MM.1S (cell line): ENCODE measurements around the gene TLE5.

ENCODE experiments used
- DNase-seq: peaks from one replicate; pipeline ENCODE4 v3.0.0-alpha.2; 2015
- H2AFZ ChIP-seq: fragments of 300-600 bp; sonication (generic); 2 replicates; pipeline ENCODE4 v1.6.0; 2016; ENCODE audit warnings: antibody characterized with exemption, low read length
- H3F3A ChIP-seq: fragments of 300-600 bp; sonication (generic); 2 replicates; pipeline ENCODE4 v1.6.1; 2016; ENCODE audit warnings: mild to moderate bottlenecking, antibody characterized with exemption, low read length, moderate library complexity, mixed read lengths; ENCODE audit not compliant: insufficient read depth
- H3K27ac ChIP-seq: fragments of 300-600 bp; sonication (generic); 2 replicates; pipeline ENCODE4 v1.5.1; 2016; ENCODE audit warnings: mild to moderate bottlenecking, low read length
- H3K27me3 ChIP-seq: fragments of 300-600 bp; sonication (generic); replicated peaks from 2 replicates; pipeline ENCODE4 v1.6.0; 2016; ENCODE audit warnings: low read length; ENCODE audit not compliant: insufficient read depth
- H3K36me3 ChIP-seq: fragments of 300-600 bp; sonication (generic); replicated peaks from 2 replicates; pipeline ENCODE4 v1.6.1; 2016; ENCODE audit warnings: mild to moderate bottlenecking, low read length, mixed read lengths; ENCODE audit not compliant: insufficient read depth
- H3K4me1 ChIP-seq: fragments of 300-600 bp; sonication (generic); 2 replicates; pipeline ENCODE4 v1.6.1; 2016; ENCODE audit warnings: low read length, mixed read lengths
- H3K4me2 ChIP-seq: fragments of 300-600 bp; sonication (generic); 2 replicates; pipeline ENCODE4 v1.6.0; 2016; ENCODE audit warnings: low read depth, low read length
- H3K4me3 ChIP-seq: fragments of 300-600 bp; sonication (generic); 2 replicates; pipeline ENCODE4 v1.5.1; 2016; ENCODE audit warnings: low read length, mixed read lengths
- H3K79me2 ChIP-seq: fragments of 300-600 bp; sonication (generic); 2 replicates; pipeline ENCODE4 v1.6.1; 2016; ENCODE audit warnings: mixed run types, low read length, mixed read lengths
- H3K9ac ChIP-seq: fragments of 300-600 bp; sonication (generic); 2 replicates; pipeline ENCODE4 v1.6.1; 2016; ENCODE audit warnings: low read length, mixed read lengths
- H3K9me2 ChIP-seq: fragments of 300-600 bp; sonication (generic); replicated peaks from 2 replicates; pipeline ENCODE4 v1.6.1; 2016; ENCODE audit warnings: mild to moderate bottlenecking, low read length, mixed read lengths; ENCODE audit not compliant: insufficient read depth
- H3K9me3 ChIP-seq: fragments of 300-600 bp; sonication (generic); replicated peaks from 2 replicates; pipeline ENCODE4 v1.6.1; 2016; ENCODE audit warnings: mild to moderate bottlenecking, low read length, mixed read lengths; ENCODE audit not compliant: insufficient read depth
- H4K20me1 ChIP-seq: fragments of 300-600 bp; sonication (generic); 2 replicates; pipeline ENCODE4 v1.6.1; 2016; ENCODE audit warnings: mild to moderate bottlenecking, low read length, moderate library complexity, mixed read lengths; ENCODE audit not compliant: insufficient read depth
- CTCF ChIP-seq: fragments of 300-600 bp; sonication (generic); IDR thresholded peaks from 2 replicates; pipeline ENCODE4 v1.5.1; 2016; ENCODE audit warnings: antibody characterized with exemption, low read length, mixed read lengths
- EZH2 ChIP-seq: fragments of 300-600 bp; sonication (generic); optimal IDR thresholded peaks from 2 replicates; pipeline ENCODE3; 2017; ENCODE audit warnings: low read depth, mild to moderate bottlenecking, antibody characterized with exemption, low read length, mixed read lengths
- EZH2phosphoT487 ChIP-seq: fragments of 300-600 bp; sonication (generic); IDR thresholded peaks from 2 replicates; pipeline ENCODE4 v1.6.1; 2018; ENCODE audit warnings: antibody characterized with exemption, low read length

The TLE5 gene

GRCh38 chr19:3102239-3103140 lies 40.2 kb upstream of the TLE5 start:
- no peak overlapping the region for H3K9ac ChIP-seq

GRCh38 chr19:3100747-3101730 lies 38.7 kb upstream of the TLE5 start:
- Histone ChIP-seq H4K20me1 (no peaks in the 10 kb centered on the region), H3K9me3 (no peaks in the 10 kb centered on the region), H2AFZ (no peak overlapping the region), H3K36me3 (no peaks in the 10 kb centered on the region), H3K9me2 (no peaks in the 10 kb centered on the region), H3K4me2 (no peak overlapping the region), H3F3A (no peaks in the 10 kb centered on the region), H3K27me3 (peaks cover 78% of the 10 kb centered on the region), H3K4me3 (no peak overlapping the region), H3K9ac (no peak overlapping the region), H3K27ac (no peak overlapping the region), H3K79me2 (no peaks in the 10 kb centered on the region), H3K4me1 (0 out of 2 replicates have a peak, but pooled peaks cover 4% of the 10 kb centered on the region)
- no peak for TF ChIP-seq EZH2phosphoT487
- TF ChIP-seq EZH2, result no peak
- no peak for TF ChIP-seq CTCF
- DNase-seq, result no peak

More at GRCh38 chr19:3102239-3103140, 40.2 kb upstream of the TLE5 start:
- no peaks in the 10 kb centered on the region for H3K9me3 ChIP-seq
- no peak overlapping the region for H3K4me3 ChIP-seq
- H3K79me2 ChIP-seq, result no peaks in the 10 kb centered on the region
- H3K4me1 ChIP-seq, result 0 out of 2 replicates have a peak, but pooled peaks cover 4% of the 10 kb centered on the region
- H3K4me2 ChIP-seq, result no peak overlapping the region
- H2AFZ ChIP-seq, result no peak overlapping the region
- H3K36me3 ChIP-seq, result no peaks in the 10 kb centered on the region
- no peaks in the 10 kb centered on the region for H3K9me2 ChIP-seq
- DNase-seq, result no peak
- H3K27me3 ChIP-seq, result peaks cover 78% of the 10 kb centered on the region
- H4K20me1 ChIP-seq, result no peaks in the 10 kb centered on the region
- no peak overlapping the region for H3K27ac ChIP-seq
- TF ChIP-seq CTCF, result no peak
- TF ChIP-seq EZH2phosphoT487, result no peak
- no peak for TF ChIP-seq EZH2
- no peaks in the 10 kb centered on the region for H3F3A ChIP-seq

- Histone ChIP-seq H3K79me2 (no peaks in the 10 kb centered on the region), H3K4me1 (0 out of 2 replicates have a peak, but pooled peaks cover 4% of the 10 kb centered on the region), H3K27ac (no peak overlapping the region)
These were observed 38.0 kb upstream of the TLE5 start for GRCh38 chr19:3100331-3100730.

More at GRCh38 chr19:3100331-3100730, 38.0 kb upstream of the TLE5 start:
- H3K9me2 ChIP-seq, result no peaks in the 10 kb centered on the region
- H4K20me1 ChIP-seq, result no peaks in the 10 kb centered on the region
- H3K36me3 ChIP-seq, result no peaks in the 10 kb centered on the region
- H3K9ac ChIP-seq, result no peak overlapping the region
- TF ChIP-seq EZH2phosphoT487, result no peak
- no peak for TF ChIP-seq EZH2
- no peak for TF ChIP-seq CTCF
- peaks cover 78% of the 10 kb centered on the region for H3K27me3 ChIP-seq
- H3K4me2 ChIP-seq, result no peak overlapping the region
- no peak overlapping the region for H3K4me3 ChIP-seq
- no peak for DNase-seq
- H2AFZ ChIP-seq, result no peak overlapping the region
- H3K9me3 ChIP-seq, result no peaks in the 10 kb centered on the region
- H3F3A ChIP-seq, result no peaks in the 10 kb centered on the region
